H1 (cell line): ENCODE measurements around the gene VPREB1. TPM values are rescaled to one million over a fixed set of nuclear protein-coding genes. Genes with fewer than 3 reads are reported as not detected.

ENCODE experiments used
- CTCF ChIA-PET: fragments of 300-600 bp; sonication (Branson Sonifier 250); formaldehyde crosslinking; loops from one replicate; lab custom pipeline; 2021; ENCODE audit not compliant: partially characterized antibody; lab: Charles Lee
- POLR2A ChIA-PET: fragments of 300-600 bp; sonication (Branson Sonifier 250); formaldehyde crosslinking; loops from one replicate; lab custom pipeline; 2021; ENCODE audit warnings: inconsistent platforms; ENCODE audit not compliant: partially characterized antibody; lab: Charles Lee
- DNase-seq, 2 experiments: peaks; one replicate each; pipeline versions ENCODE4 v3.0.0 to v3.0.0-alpha.2; 2010 to 2022; ENCODE audit warnings: low spot score in 2 of 2, low read depth in 1 of 2, mixed read lengths in 1 of 2
- FAIRE-seq: peaks from 2 replicates; lab custom pipeline; 2011; peaks lifted over from hg19 to GRCh38; lab: Jason Lieb, UNC
- H2AFZ ChIP-seq: 2 replicates; pipeline ENCODE4 v1.8.1; 2012; ENCODE audit warnings: low read length, inconsistent platforms
- H2AK5ac ChIP-seq: 2 replicates; pipeline ENCODE4 v1.6.1; 2013; ENCODE audit warnings: low read depth, low read length
- H2BK120ac ChIP-seq: replicated peaks from 2 replicates; pipeline ENCODE3; 2013; ENCODE audit warnings: low read depth, low read length, inconsistent platforms
- H2BK12ac ChIP-seq: 2 replicates; pipeline ENCODE4 v1.6.1; 2013; ENCODE audit warnings: low read depth, low read length
- H2BK15ac ChIP-seq: 2 replicates; pipeline ENCODE4 v1.6.1; 2013; ENCODE audit warnings: low read length
- H2BK20ac ChIP-seq: 2 replicates; pipeline ENCODE4 v1.6.1; 2013; ENCODE audit warnings: low read length
- H2BK5ac ChIP-seq: 2 replicates; pipeline ENCODE4 v1.6.1; 2013; ENCODE audit warnings: low read depth, low read length
- H3K14ac ChIP-seq: 2 replicates; pipeline ENCODE4 v1.6.1; 2013; ENCODE audit warnings: inconsistent platforms; ENCODE audit not compliant: insufficient read length
- H3K18ac ChIP-seq: 2 replicates; pipeline ENCODE4 v1.6.1; 2013; ENCODE audit warnings: low read length; ENCODE audit errors: extremely low read depth
- H3K23ac ChIP-seq: 2 replicates; pipeline ENCODE4 v1.6.1; 2013; ENCODE audit warnings: inconsistent platforms; ENCODE audit not compliant: insufficient read length
- H3K23me2 ChIP-seq: 2 replicates; pipeline ENCODE4 v1.6.1; 2013; ENCODE audit warnings: low read depth, low read length
- H3K27ac ChIP-seq: 2 replicates; pipeline ENCODE4 v1.6.1; 2011; ENCODE audit warnings: low read depth, low read length, inconsistent platforms
- H3K27me3 ChIP-seq, 4 experiments: replicated peaks in 1 of 4; 1 replicate in 1 of 4; 2 replicates in 3 of 4; pipeline versions ENCODE4 v1.6.1 to v1.8.1; 2011 to 2013; ENCODE audit warnings: low read length in 3 of 4, mild to moderate bottlenecking in 3 of 4, inconsistent platforms in 2 of 4, mixed read lengths in 2 of 4, moderate library complexity in 1 of 4; ENCODE audit not compliant: control insufficient read depth in 3 of 4, insufficient read depth in 3 of 4; ENCODE audit errors: extremely low read depth in 1 of 4
- H3K36me3 ChIP-seq, 4 experiments: 2 replicates each; pipeline versions ENCODE4 v1.6.1 to v1.8.1; 2011 to 2013; ENCODE audit warnings: mild to moderate bottlenecking in 4 of 4, low read length in 3 of 4, moderate library complexity in 2 of 4, control low read depth in 1 of 4, inconsistent platforms in 1 of 4; ENCODE audit not compliant: insufficient read depth in 4 of 4, control insufficient read depth in 2 of 4
- H3K4ac ChIP-seq: replicated peaks from 2 replicates; pipeline ENCODE3; 2013; ENCODE audit warnings: low read length, low read depth, mixed read lengths, inconsistent platforms; ENCODE audit not compliant: insufficient read length
- H3K4me1 ChIP-seq, 4 experiments: replicated peaks in 1 of 4; 1 replicate in 1 of 4; 2 replicates in 3 of 4; pipeline versions ENCODE4 v1.6.1 to v1.8.1; 2011 to 2013; ENCODE audit warnings: low read length in 3 of 4, inconsistent platforms in 2 of 4, mixed read lengths in 1 of 4; ENCODE audit not compliant: insufficient read depth in 4 of 4, control insufficient read depth in 3 of 4
- H3K4me2 ChIP-seq, 2 experiments: 2 replicates each; pipeline versions ENCODE4 v1.6.1 to v1.8.1; 2011 to 2013; ENCODE audit warnings: low read depth in 2 of 2, low read length in 2 of 2, control low read depth in 1 of 2, inconsistent platforms in 1 of 2, mild to moderate bottlenecking in 1 of 2; ENCODE audit not compliant: insufficient read depth in 1 of 2
- H3K4me3 ChIP-seq, 4 experiments: fragments of 200-600, 300-600 bp in 1 of 4; sonication (generic), shearing (Covaris generic), sonication (Bioruptor Twin) in 1 of 4; 2 replicates each; pipeline versions ENCODE4 v1.5.1 to v1.8.1; 2011 to 2016; ENCODE audit warnings: low read length in 4 of 4, low read depth in 3 of 4, control low read depth in 2 of 4, inconsistent platforms in 2 of 4, mild to moderate bottlenecking in 2 of 4, mixed read lengths in 1 of 4, moderate library complexity in 1 of 4; ENCODE audit not compliant: insufficient read depth in 2 of 4; ENCODE audit errors: extremely low read depth in 1 of 4
- H3K56ac ChIP-seq: replicated peaks from 2 replicates; pipeline ENCODE3; 2013; ENCODE audit warnings: low read depth, mild to moderate bottlenecking, mixed read lengths, low read length, inconsistent platforms; ENCODE audit not compliant: insufficient read length
- H3K79me1 ChIP-seq: 2 replicates; pipeline ENCODE4 v1.6.1; 2013; ENCODE audit warnings: low read depth, low read length, control low read depth
- H3K79me2 ChIP-seq, 2 experiments: 2 replicates each; pipeline versions ENCODE4 v1.6.1 to v1.8.1; 2012 to 2013; ENCODE audit warnings: low read length in 2 of 2, mild to moderate bottlenecking in 2 of 2, inconsistent platforms in 1 of 2; ENCODE audit not compliant: insufficient read depth in 2 of 2, control insufficient read depth in 1 of 2
- H3K9ac ChIP-seq, 4 experiments: replicated peaks in 1 of 4; 1 replicate in 1 of 4; 2 replicates in 3 of 4; pipeline versions ENCODE4 v1.6.1 to v1.8.1; 2011 to 2013; ENCODE audit warnings: low read depth in 3 of 4, low read length in 3 of 4, control low read depth in 2 of 4, mild to moderate bottlenecking in 2 of 4, moderate library complexity in 2 of 4, inconsistent platforms in 1 of 4; ENCODE audit errors: extremely low read depth in 1 of 4
- H3K9me3 ChIP-seq, 2 experiments: 2 replicates each; pipeline versions ENCODE4 v1.6.1 to v1.8.1; 2012 to 2013; ENCODE audit warnings: mild to moderate bottlenecking in 2 of 2, moderate library complexity in 2 of 2, control low read depth in 1 of 2, inconsistent platforms in 1 of 2, low read depth in 1 of 2, low read length in 1 of 2, mixed read lengths in 1 of 2; ENCODE audit not compliant: insufficient read depth in 2 of 2
- H4K20me1 ChIP-seq, 2 experiments: replicated peaks in 1 of 2; 2 replicates each; pipeline versions ENCODE3 to v1.8.1; 2011 to 2013; ENCODE audit warnings: inconsistent platforms in 2 of 2, low read length in 2 of 2, mild to moderate bottlenecking in 1 of 2; ENCODE audit not compliant: insufficient read depth in 2 of 2, control insufficient read depth in 1 of 2
- H4K5ac ChIP-seq: 2 replicates; pipeline ENCODE4 v1.6.1; 2013; ENCODE audit warnings: low read length, low read depth, mixed read lengths, inconsistent platforms; ENCODE audit not compliant: insufficient read length
- H4K8ac ChIP-seq: 2 replicates; pipeline ENCODE4 v1.8.0; 2013; ENCODE audit warnings: mild to moderate bottlenecking, moderate library complexity, low read length, inconsistent platforms; ENCODE audit not compliant: insufficient read depth; ENCODE audit errors: extremely low read depth
- H4K91ac ChIP-seq: replicated peaks from 2 replicates; pipeline ENCODE3; 2013; ENCODE audit warnings: low read length, mixed read lengths, inconsistent platforms; ENCODE audit not compliant: insufficient read length
- CTBP2 ChIP-seq: IDR thresholded peaks from 2 replicates; pipeline ENCODE4 v1.7.0; 2011; ENCODE audit warnings: borderline replicate concordance, mild to moderate bottlenecking, moderate library complexity, mixed read lengths, low read length; ENCODE audit not compliant: insufficient read depth, insufficient read length
- EZH2 ChIP-seq: fragments of 200-600 bp; sonication (generic); IDR thresholded peaks from 2 replicates; pipeline ENCODE4 v1.7.1; 2012; ENCODE audit warnings: low read depth, mild to moderate bottlenecking, moderate library complexity, low read length, inconsistent platforms; ENCODE audit not compliant: severe bottlenecking
- KDM5A ChIP-seq: fragments of 200-600 bp; IDR thresholded peaks from 2 replicates; pipeline ENCODE4 v1.7.1; 2012; ENCODE audit warnings: mild to moderate bottlenecking, low read length, inconsistent platforms, mixed read lengths
- NRF1 ChIP-seq: IDR thresholded peaks from 2 replicates; pipeline ENCODE4 v1.6.1; 2011; ENCODE audit warnings: mild to moderate bottlenecking, low read depth, low read length, improper control_type of control experiment
- PHF8 ChIP-seq: fragments of 200-600 bp; sonication (generic); conservative IDR thresholded peaks from 2 replicates; pipeline ENCODE4 v1.7.1; 2012; ENCODE audit warnings: low read depth, mild to moderate bottlenecking, inconsistent platforms, low read length, moderate library complexity
- SAP30 ChIP-seq: fragments of 300-600 bp; sonication (generic); IDR thresholded peaks from 2 replicates; pipeline ENCODE4 v1.7.1; 2012; ENCODE audit warnings: low read length, moderate library complexity, mild to moderate bottlenecking, inconsistent platforms; ENCODE audit not compliant: insufficient read depth, insufficient replicate concordance
- SP2 ChIP-seq: IDR thresholded peaks from 2 replicates; pipeline ENCODE4 v1.6.1; 2012; ENCODE audit warnings: mild to moderate bottlenecking, low read length, inconsistent platforms
- USF2 ChIP-seq: IDR thresholded peaks from 2 replicates; pipeline ENCODE4 v1.6.1; 2011; ENCODE audit warnings: low read length, improper control_type of control experiment
- ZNF274 ChIP-seq: IDR thresholded peaks from 2 replicates; pipeline ENCODE4 v1.7.0; 2012; ENCODE audit warnings: low read length, borderline replicate concordance; ENCODE audit errors: extremely low read depth
- WGBS, 2 experiments: shearing (Covaris generic) in 1 of 2; methylation state at CpG; one replicate each; pipeline versions ENCODE4 v1.1.6 to v1.1.7; 2013 to 2015; ENCODE audit warnings: low lambda C conversion rate in 2 of 2, mixed read lengths in 2 of 2, inconsistent platforms in 1 of 2, low coverage in 1 of 2, missing lambda C conversion rate in 1 of 2; ENCODE audit not compliant: insufficient replicate concordance in 2 of 2, insufficient coverage in 1 of 2, insufficient read length in 1 of 2; ENCODE audit errors: extremely low coverage in 1 of 2, missing lambda C conversion rate in 1 of 2; 5-methylcytosine and 5-hydroxymethylcytosine counted together
- polyA plus RNA-seq, 7 experiments: library from polyadenylated mRNA; depleted of rRNA in 3 of 7; stranded (reverse) in 5 of 7; unstranded in 2 of 7; fragments of >200 nt in 5 of 7; fragments of 200-250 nt in 2 of 7; gene quantifications; 1 replicate in 5 of 7; 2 replicates in 1 of 7; 4 replicates in 1 of 7; pipeline versions ENCODE4 v1.2.1 to v1.2.3, GENCODE V29; 2011 to 2013; ENCODE audit warnings: missing spikeins in 2 of 7, mixed read lengths in 2 of 7
- total RNA-seq: library from RNA; stranded (reverse); fragmentation: NEBNext Ultra II Directional; extraction: Animal tissue kit (Norgen Biotek cat#: 25700); gene quantifications from 2 replicates; pipeline ENCODE4 v1.2.1, GENCODE V29; 2021

The VPREB1 gene
- total and polyA plus RNA-seq, 2 of the 8 experiments (the other 6 are each of a cell fraction or from before 2014, with no cell fraction given) = not detected

GRCh38 chr22:22210889-22211833 is 33.4 kb upstream of the VPREB1 start:
- Histone ChIP-seq H4K5ac (no peak overlapping the region), H3K23ac (no peak overlapping the region), H2BK20ac (no peak overlapping the region), H4K8ac (no peak overlapping the region), H3K36me3 (no peaks in the 10 kb centered on the region), H3K18ac (no peak overlapping the region), H2AK5ac (no peak overlapping the region), H2BK12ac (no peak overlapping the region), H3K4me3 (no peak overlapping the region), H3K79me2 (no peaks in the 10 kb centered on the region), H3K79me1 (no peaks in the 10 kb centered on the region), H4K91ac (no peak overlapping the region), H3K27ac (no peak overlapping the region), H3K9me3 (no peaks in the 10 kb centered on the region), H3K56ac (no peak overlapping the region), H3K14ac (no peak overlapping the region), H2BK15ac (no peak overlapping the region), H4K20me1 (peaks cover 4 to 19% of the 10 kb centered on the region in 2 experiments), H3K4me1 (no peaks in the 10 kb centered on the region), H3K4me2 (no peak overlapping the region), H3K27me3 (peaks cover 83 to 99% (median 89%) of the 10 kb centered on the region in 4 experiments), H3K4ac (no peak overlapping the region), H3K23me2 (no peaks in the 10 kb centered on the region), H3K9ac (no peak overlapping the region), H2BK120ac (no peak overlapping the region), H2AFZ (no peak overlapping the region), H2BK5ac (no peak overlapping the region)
- WGBS, 2 experiments = 67% methylated on average over 13 of the region's 13 CpGs; no CpG with 5 or more reads in 1 of the 2 experiments
- FAIRE-seq (no peak), DNase-seq (no peak)
- ChIA-PET POLR2A (no interaction called here), CTCF (interaction anchor here (0.7 to 7.4 kb wide), 4 partner anchors 10 to 39 kb away, joined by 3 to 49 read pairs (median 4); no protein-coding TSS in a partner anchor)
- no peak for TF ChIP-seq PHF8
- TF ChIP-seq ZNF274 = no peak
- no peak for TF ChIP-seq NRF1
- TF ChIP-seq EZH2 = no peak
- no peak for TF ChIP-seq KDM5A
- TF ChIP-seq USF2 = no peak
- TF ChIP-seq SP2 = no peak
- no peak for TF ChIP-seq SAP30
- no peak for TF ChIP-seq CTBP2
